ENCODE data around the gene BRD3OS. TPM values are rescaled to one million over a fixed set of nuclear protein-coding genes. Genes with fewer than 3 reads are reported as not detected.

Gene BRD3OS
- total and polyA plus RNA-seq, 10 of the 15 experiments (the other 5 are each of a cell fraction or from before 2014, with no cell fraction given): 2.1 to 13.7 (median 10.7) TPM

GRCh38 chr9:133998915-133999595, 26.2 kb upstream of the BRD3OS start (continued):
- TF ChIP-seq ZBTB4 (CRISPR knock-in tag; IDR thresholded peaks at IDR 0.05): no peak

GRCh38 chr9:133999851-134000265, 25.4 kb upstream of the BRD3OS start:
- BruUV-seq (replicated peaks): no TSS peak
- intact Hi-C loops (cut with micrococcal nuclease; ENCODE audit: unreplicated experiment) (no loop called here), in situ Hi-C loops (cut with MboI) (loop anchor here (25.0 kb wide), 1 partner anchor 463 kb away; the partner anchor contains the start of gene ADAMTSL2)
- SMC1A ChIA-PET (ENCODE audit: uncharacterized antibody, unreplicated experiment): no interaction called here
- H2AFZ ChIP-seq (ENCODE audit: control insufficient read depth, low read depth, low read length): no peak overlapping the region
- FAIRE-seq: no peak
- H3K4me2 ChIP-seq (ENCODE audit: control insufficient read depth, insufficient read depth): no peak overlapping the region
- no peak for DNase-seq (ENCODE audit: low read depth, low spot score)
- H3K27me3 ChIP-seq (replicated peaks in 1 of 2; ENCODE audit: control insufficient read depth in 2 of 2, insufficient read depth in 2 of 2, low read length in 1 of 2): no peaks in the 10 kb centered on the region
- no peak overlapping the region for H3K9ac ChIP-seq (ENCODE audit: control insufficient read depth, insufficient read depth, low read length)
- WGBS (ENCODE audit: insufficient coverage, insufficient replicate concordance, low lambda C conversion rate, missing lambda C conversion rate): 37% methylated on average over 6 of the region's 6 CpGs
- no peaks in the 10 kb centered on the region for H3K4me1 ChIP-seq (ENCODE audit: control insufficient read depth, insufficient read depth, low read length)
- H4K20me1 ChIP-seq (ENCODE audit: control insufficient read depth, insufficient read depth): no peaks in the 10 kb centered on the region
- POLR2A ChIA-PET: no interaction called here
- no peak overlapping the region for H3K27ac ChIP-seq (ENCODE audit: control insufficient read depth, insufficient read depth)
- ATAC-seq: no peak
- RAD21 ChIA-PET (ENCODE audit: unreplicated experiment): interaction anchor here (1.0 kb wide), 1 partner anchor 218 kb away, joined by 3 read pairs; no protein-coding TSS in a partner anchor
- no peaks in the 10 kb centered on the region for H3K79me2 ChIP-seq (ENCODE audit: control insufficient read depth, insufficient read depth, low read length)
- H3K36me3 ChIP-seq (ENCODE audit: control insufficient read depth in 2 of 2, insufficient read depth in 2 of 2, low read length in 1 of 2): no peaks in the 10 kb centered on the region
- CTCF ChIA-PET: interaction anchor here (0.5 kb wide), 1 partner anchor 162 kb away, joined by 4 read pairs; no protein-coding TSS in a partner anchor
- no peak overlapping the region for H3K4me3 ChIP-seq
- no peaks in the 10 kb centered on the region for H3K9me3 ChIP-seq (replicated peaks; ENCODE audit: control insufficient read depth, insufficient read depth, low read length)
- TF ChIP-seq ZNF592 (IDR thresholded peaks at IDR 0.05) (no peak), HDGF (IDR thresholded peaks at IDR 0.05) (no peak), CBX3 (IDR thresholded peaks at IDR 0.05; ENCODE audit: borderline replicate concordance, low read depth) (no peak), YBX1 (IDR thresholded peaks at IDR 0.05) (no peak), RELB (IDR thresholded peaks at IDR 0.05; ENCODE audit: low read depth) (no peak), IKZF1 (conservative IDR thresholded peaks at IDR 0.05) (no peak), NFXL1 (IDR thresholded peaks at IDR 0.05; ENCODE audit: borderline replicate concordance) (no peak), KAT2A (conservative IDR thresholded peaks at IDR 0.05; ENCODE audit: control insufficient read depth, low read depth, low read length) (no peak), LARP7 (IDR thresholded peaks at IDR 0.05) (no peak), EP300 (IDR thresholded peaks at IDR 0.05; ENCODE audit: borderline replicate concordance in 1 of 2, control insufficient read depth in 1 of 2, low read depth in 2 of 2, low read length in 2 of 2) (no peak), MYB (IDR thresholded peaks at IDR 0.05; ENCODE audit: borderline replicate concordance, low read depth, low read length) (no peak), YY1 (IDR thresholded peaks at IDR 0.05; ENCODE audit: low read depth, low read length) (no peak)

Measured in GM12878 (cell line).